ENCODE results near the gene CORO2B. TPM values are rescaled to one million over a fixed set of nuclear protein-coding genes. Genes with fewer than 3 reads are reported as not detected.

The CORO2B gene
- total RNA-seq, 8 experiments from 2014 or later, result 2.1 to 28.3 (median 16.4) TPM

DNA sequence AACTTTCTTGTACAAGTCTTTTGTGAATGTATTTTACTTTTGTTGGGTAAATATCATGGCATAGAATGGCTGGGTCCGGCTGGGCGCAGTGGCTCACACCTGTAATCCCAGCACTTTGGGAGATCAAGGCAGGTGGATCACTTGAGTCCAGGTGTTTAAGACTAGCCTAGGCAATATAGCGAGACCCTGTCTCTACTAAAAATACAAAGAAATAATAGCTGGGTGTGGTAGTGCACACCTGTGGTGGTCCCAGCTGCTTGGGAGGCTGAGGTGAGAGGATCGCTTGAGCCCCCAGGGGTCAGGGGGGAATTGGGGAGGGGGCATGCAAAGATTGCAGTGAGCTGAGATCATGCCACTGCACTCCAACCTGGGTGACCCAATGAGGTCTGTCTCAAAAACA lies 189.0 kb downstream of the CORO2B start:
- in situ Hi-C loops (cut with MboI; ENCODE audit: low pct_unique_long_range_greater_than_20kb in 2 of 9, low sequenced_read_pairs in 9 of 9, unreplicated experiment in 9 of 9), result no loop called here
- Histone ChIP-seq H3K4me3 (no peak overlapping the region), H3K27ac (no peak overlapping the region), H3K4me1 (replicated peaks in 1 of 2) (no peaks in the 10 kb centered on the region)
- no peak for ATAC-seq (replicated peaks in 6 of 8)
- WGBS, 10 experiments, result 0 to 67% (median 42%) methylated on average over 1 to 3 of the region's 4 CpGs; no CpG with 5 or more reads in 3 of the 10 experiments

GRCh38 chr15:68768321-68768720 lies 189.5 kb downstream of the CORO2B start:
- in situ Hi-C loops (cut with MboI; ENCODE audit: low pct_unique_long_range_greater_than_20kb in 2 of 9, low sequenced_read_pairs in 9 of 9, unreplicated experiment in 9 of 9), result no loop called here
- H3K27ac ChIP-seq, result no peak overlapping the region
- WGBS, 10 experiments, result 0 to 43% (median 15%) methylated on average over 1 to 2 of the region's 2 CpGs
- no peak overlapping the region for H3K4me3 ChIP-seq
- H3K4me1 ChIP-seq (replicated peaks in 1 of 2), result no peaks in the 10 kb centered on the region
- ATAC-seq (replicated peaks in 6 of 8), result peak in 3 of 8 experiments; percentile 38 to 85 (median 48)

DNA sequence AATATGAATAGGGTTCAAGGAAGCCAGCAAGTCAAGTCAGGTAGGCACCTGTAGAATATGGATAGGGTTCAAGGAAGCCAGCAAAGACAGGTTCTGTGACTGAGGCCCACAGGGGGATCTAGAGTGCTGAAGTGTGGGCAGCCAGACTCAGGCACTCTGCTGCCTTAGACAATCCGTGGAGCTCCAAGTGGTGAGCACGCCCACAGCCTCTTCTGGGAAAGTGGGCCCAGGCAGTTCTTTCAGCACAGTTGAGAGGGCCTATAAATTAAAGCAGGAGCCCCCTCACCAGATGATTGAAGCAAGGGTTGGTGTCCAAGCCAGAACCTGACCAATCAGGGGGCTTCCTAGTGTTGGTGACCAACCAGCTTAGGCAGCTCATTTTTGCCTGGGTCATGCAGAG lies 190.9 kb downstream of the CORO2B start:
- Histone ChIP-seq H3K4me3 (no peak overlapping the region), H3K4me1 (replicated peaks in 1 of 2) (no peaks in the 10 kb centered on the region), H3K27ac (no peak overlapping the region)
- 50 to 83% (median 63%) methylated on average over 1 to 2 of the region's 2 CpGs; no CpG with 5 or more reads in 6 of the 10 experiments for WGBS, 10 experiments
- ATAC-seq (replicated peaks in 6 of 8), result no peak
- in situ Hi-C loops (cut with MboI; ENCODE audit: low pct_unique_long_range_greater_than_20kb in 2 of 9, low sequenced_read_pairs in 9 of 9, unreplicated experiment in 9 of 9), result no loop called here

- in situ Hi-C loops (cut with MboI; ENCODE audit: low pct_unique_long_range_greater_than_20kb in 2 of 9, low sequenced_read_pairs in 9 of 9, unreplicated experiment in 9 of 9), result no loop called here
- Histone ChIP-seq H3K27ac (no peak overlapping the region), H3K4me1 (replicated peaks in 1 of 2) (no peaks in the 10 kb centered on the region), H3K4me3 (no peak overlapping the region)
- ATAC-seq (replicated peaks in 6 of 8), result no peak
These were observed 191.4 kb downstream of the CORO2B start for GRCh38 chr15:68770216-68770615.

GRCh38 chr15:68773036-68773435 lies 194.2 kb downstream of the CORO2B start:
- no peak overlapping the region for H3K4me3 ChIP-seq
- ATAC-seq (replicated peaks in 6 of 8), result no peak
- no peak overlapping the region for H3K27ac ChIP-seq
- 60 to 100% (median 85%) methylated on average over 1 to 2 of the region's 2 CpGs; no CpG with 5 or more reads in 2 of the 10 experiments for WGBS, 10 experiments
- in situ Hi-C loops (cut with MboI; ENCODE audit: low pct_unique_long_range_greater_than_20kb in 2 of 9, low sequenced_read_pairs in 9 of 9, unreplicated experiment in 9 of 9), result no loop called here
- H3K4me1 ChIP-seq (replicated peaks in 1 of 2), result no peaks in the 10 kb centered on the region

DNA sequence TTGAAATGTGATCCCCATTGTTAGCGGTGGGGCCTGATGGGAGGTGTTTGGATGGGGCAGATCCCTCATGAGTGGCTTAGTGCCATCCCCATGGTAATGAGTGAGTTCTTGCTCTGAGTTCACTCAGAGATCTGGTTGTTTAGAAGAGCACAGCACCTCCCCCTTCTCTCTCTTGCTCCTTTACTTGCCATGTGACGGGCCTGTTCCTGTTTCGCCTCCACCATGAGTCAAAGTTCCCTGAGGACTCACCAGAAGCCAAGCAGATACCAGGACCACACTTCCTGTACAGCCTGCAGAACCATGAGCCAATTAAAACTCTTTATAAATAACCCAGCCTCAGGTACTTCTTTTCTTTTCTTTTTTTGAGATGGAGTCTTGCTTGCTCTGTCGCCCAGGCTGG lies 195.3 kb downstream of the CORO2B start:
- H3K4me1 ChIP-seq (replicated peaks in 1 of 2), result no peaks in the 10 kb centered on the region
- no peak for ATAC-seq (replicated peaks in 6 of 8)
- no peak overlapping the region for H3K4me3 ChIP-seq
- H3K27ac ChIP-seq, result no peak overlapping the region
- in situ Hi-C loops (cut with MboI; ENCODE audit: low pct_unique_long_range_greater_than_20kb in 2 of 9, low sequenced_read_pairs in 9 of 9, unreplicated experiment in 9 of 9), result no loop called here
- 68 to 100% (median 100%) methylated on average over 1 to 4 of the region's 4 CpGs for WGBS, 10 experiments

GRCh38 chr15:68774521-68775235 lies 195.9 kb downstream of the CORO2B start:
- in situ Hi-C loops (cut with MboI; ENCODE audit: low pct_unique_long_range_greater_than_20kb in 2 of 9, low sequenced_read_pairs in 9 of 9, unreplicated experiment in 9 of 9), result no loop called here
- Histone ChIP-seq H3K27ac (no peak overlapping the region), H3K4me3 (no peak overlapping the region), H3K4me1 (replicated peaks in 1 of 2) (no peaks in the 10 kb centered on the region)
- ATAC-seq (replicated peaks in 6 of 8), result no peak
- 60 to 100% (median 92%) methylated on average over 1 to 3 of the region's 3 CpGs; no CpG with 5 or more reads in 7 of the 10 experiments for WGBS, 10 experiments

DNA sequence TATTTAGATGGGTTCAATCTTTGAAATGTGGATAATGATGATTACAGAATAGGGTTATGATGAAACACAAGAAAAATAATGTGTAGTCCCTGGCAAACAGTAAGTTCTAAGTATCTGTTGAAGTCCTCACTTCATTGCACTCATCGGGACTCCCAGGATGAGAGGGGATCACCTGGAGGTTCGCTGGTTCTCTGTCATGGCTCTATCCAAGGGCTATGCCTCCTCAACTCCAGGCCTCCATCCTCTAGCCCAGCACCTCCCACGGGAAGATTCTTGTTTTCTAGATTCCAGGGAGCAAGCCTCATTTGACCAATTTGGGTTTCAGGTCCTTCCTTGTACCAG lies 196.4 kb downstream of the CORO2B start:
- in situ Hi-C loops (cut with MboI; ENCODE audit: low pct_unique_long_range_greater_than_20kb in 2 of 9, low sequenced_read_pairs in 9 of 9, unreplicated experiment in 9 of 9), result no loop called here
- H3K4me3 ChIP-seq, result no peak overlapping the region
- no peaks in the 10 kb centered on the region for H3K4me1 ChIP-seq (replicated peaks in 1 of 2)
- H3K27ac ChIP-seq, result no peak overlapping the region
- ATAC-seq (replicated peaks in 6 of 8), result no peak
- 43 to 100% (median 100%) methylated on average over 1 to 3 of the region's 3 CpGs; no CpG with 5 or more reads in 3 of the 10 experiments for WGBS, 10 experiments

DNA sequence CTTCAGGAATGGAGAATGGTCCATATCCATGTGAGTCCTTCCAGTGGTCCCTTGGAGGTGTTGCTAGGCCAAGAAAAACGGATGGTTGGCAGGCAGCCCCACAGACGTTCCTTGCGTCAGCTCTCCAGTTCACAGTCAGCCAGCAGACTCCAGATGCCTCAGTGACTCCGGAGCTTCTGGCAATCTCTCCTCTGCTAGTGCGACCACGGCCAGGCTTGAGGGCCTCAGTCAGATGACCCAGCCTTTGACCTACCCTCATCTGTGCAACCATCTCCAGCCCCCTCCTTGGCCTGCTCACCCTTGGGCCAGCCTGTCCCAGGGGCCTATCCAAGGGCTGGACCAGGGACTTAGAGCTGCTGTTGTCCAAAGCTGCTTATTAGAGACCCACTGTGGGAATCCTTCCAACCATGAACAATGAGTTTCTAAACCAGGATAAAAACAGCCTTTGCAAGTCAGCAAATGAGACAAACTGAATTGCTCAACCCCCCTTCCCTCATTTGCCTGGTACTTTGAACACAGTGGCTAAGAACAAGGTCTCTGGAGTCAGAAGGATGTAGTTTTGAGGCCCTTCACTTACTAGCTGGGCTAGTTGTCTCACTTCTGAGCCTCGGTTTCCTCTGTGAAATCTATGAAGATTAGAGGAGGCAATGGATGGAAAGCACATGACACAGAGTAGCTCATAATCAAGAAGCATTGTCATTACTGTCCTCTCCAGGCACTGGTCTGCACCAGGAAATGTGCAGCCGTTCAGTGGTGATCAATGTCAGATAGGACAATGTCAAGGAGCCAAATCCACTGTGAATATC lies 197.1 kb downstream of the CORO2B start:
- H3K27ac ChIP-seq, result no peak overlapping the region
- 0 to 100% (median 58%) methylated on average over 1 to 7 of the region's 8 CpGs; no CpG with 5 or more reads in 4 of the 10 experiments for WGBS, 10 experiments
- ATAC-seq (replicated peaks in 6 of 8), result peak in 1 of 8 experiments; percentile 13
- in situ Hi-C loops (cut with MboI; ENCODE audit: low pct_unique_long_range_greater_than_20kb in 2 of 9, low sequenced_read_pairs in 9 of 9, unreplicated experiment in 9 of 9), result no loop called here
- no peaks in the 10 kb centered on the region for H3K4me1 ChIP-seq (replicated peaks in 1 of 2)
- H3K4me3 ChIP-seq, result no peak overlapping the region

- H3K27ac ChIP-seq, result no peak overlapping the region
- ATAC-seq (replicated peaks in 6 of 8), result peak in 1 of 8 experiments; percentile 13
- 85 to 100% (median 91%) methylated on average over 1 to 8 of the region's 10 CpGs; no CpG with 5 or more reads in 2 of the 10 experiments for WGBS, 10 experiments
- in situ Hi-C loops (cut with MboI; ENCODE audit: low pct_unique_long_range_greater_than_20kb in 2 of 9, low sequenced_read_pairs in 9 of 9, unreplicated experiment in 9 of 9), result no loop called here
- no peaks in the 10 kb centered on the region for H3K4me1 ChIP-seq (replicated peaks in 1 of 2)
- H3K4me3 ChIP-seq, result no peak overlapping the region
These were observed 197.9 kb downstream of the CORO2B start for GRCh38 chr15:68776477-68777270.

Other genes starting within 250 kb of the CORO2B start
- gene ITGA11, start 146.8 kb upstream of the CORO2B start, total RNA-seq, result 10 to 100 TPM in 1 of 8 experiments, 1 to 10 TPM in 2, under 1 TPM in 5; 0.27 to 35.0 (median 0.78) TPM
- gene ANP32A, start 241.9 kb downstream of the CORO2B start, total RNA-seq, result 100 to 1,000 TPM in 7 of 8 experiments, 10 to 100 TPM in 1; 49.4 to 217 (median 150) TPM